Kidney epithelial cell (primary cell): Measurements from ENCODE around the gene BPGM. TPM values are rescaled to one million over a fixed set of nuclear protein-coding genes. Genes with fewer than 3 reads are reported as not detected.

ENCODE experiments used
- DNase-seq: peaks from one replicate; pipeline ENCODE4 v3.0.0-alpha.2; 2010; ENCODE audit warnings: low read depth
- H3K27me3 ChIP-seq: 2 replicates; pipeline ENCODE4 v1.6.0; 2011; ENCODE audit warnings: low read length; ENCODE audit not compliant: control insufficient read depth, insufficient read depth
- H3K36me3 ChIP-seq: 2 replicates; pipeline ENCODE4 v1.5.1; 2011; ENCODE audit warnings: low read length; ENCODE audit not compliant: control insufficient read depth, insufficient read depth
- H3K4me3 ChIP-seq: 2 replicates; pipeline ENCODE4 v1.5.1; 2011; ENCODE audit warnings: low read depth, mild to moderate bottlenecking, control low read depth, low read length
- CTCF ChIP-seq: IDR thresholded peaks from 2 replicates; pipeline ENCODE4 v1.5.1; 2011; ENCODE audit warnings: mild to moderate bottlenecking, moderate library complexity, low read length, control low read depth, inconsistent platforms; ENCODE audit not compliant: insufficient read depth, poor library complexity, severe bottlenecking
- total RNA-seq: library from RNA; depleted of rRNA; stranded (reverse); fragments of >200 nt; gene quantifications from 2 replicates; pipeline ENCODE4 v1.2.3, GENCODE V29; 2015

Gene BPGM
- total RNA-seq, 1 donor from 2014 or later, result 30.7 TPM

GRCh38 chr7:134618756-134619530 is 27.7 kb upstream of the BPGM start:
- Histone ChIP-seq H3K36me3 (no peaks in the 10 kb centered on the region), H3K27me3 (no peaks in the 10 kb centered on the region), H3K4me3 (no peak overlapping the region)
- no peak for DNase-seq
- TF ChIP-seq CTCF, result no peak

GRCh38 chr7:134619627-134620331 is 26.9 kb upstream of the BPGM start:
- H3K27me3 ChIP-seq, result no peaks in the 10 kb centered on the region
- no peaks in the 10 kb centered on the region for H3K36me3 ChIP-seq
- no peak overlapping the region for H3K4me3 ChIP-seq
- no peak for TF ChIP-seq CTCF
- DNase-seq, result peak; percentile 71

- Histone ChIP-seq H3K36me3 (no peaks in the 10 kb centered on the region), H3K27me3 (no peaks in the 10 kb centered on the region), H3K4me3 (no peak overlapping the region)
- DNase-seq, result no peak
- TF ChIP-seq CTCF, result no peak
Measured at GRCh38 chr7:134622303-134622995, 24.2 kb upstream of the BPGM start.

GRCh38 chr7:134623193-134623592 is 23.5 kb upstream of the BPGM start:
- no peak for TF ChIP-seq CTCF
- no peaks in the 10 kb centered on the region for H3K36me3 ChIP-seq
- no peak overlapping the region for H3K4me3 ChIP-seq
- no peaks in the 10 kb centered on the region for H3K27me3 ChIP-seq
- no peak for DNase-seq

GRCh38 chr7:134625550-134625949 is 21.1 kb upstream of the BPGM start:
- TF ChIP-seq CTCF, result no peak
- DNase-seq, result no peak
- Histone ChIP-seq H3K27me3 (no peaks in the 10 kb centered on the region), H3K36me3 (no peaks in the 10 kb centered on the region), H3K4me3 (no peak overlapping the region)
